OCI-LY3 (cell line): ENCODE measurements around the gene CNGB1.

Source experiments
- CTCF ChIP-seq: fragments of 200-600, 300-600 bp; sonication (generic); IDR thresholded peaks from 2 replicates; pipeline ENCODE4 v1.5.1; 2014; ENCODE audit warnings: antibody characterized with exemption, low read length, low read depth
- EZH2phosphoT487 ChIP-seq: fragments of 200-600 bp; shearing (Covaris generic); IDR thresholded peaks from 2 replicates; pipeline ENCODE4 v1.6.1; 2018; ENCODE audit warnings: antibody characterized with exemption, mixed run types, low read depth

- TF ChIP-seq CTCF: no peak
- TF ChIP-seq EZH2phosphoT487: no peak
These were observed 24.6 kb downstream of the CNGB1 start for GRCh38 chr16:57946181-57946801.
